DMS114 treated with DMSO at 0.1 percent for 48 hours (cell line): Measurements from ENCODE around the gene TAF1C.

Source experiments
- DNase-seq: peaks from one replicate; lab custom pipeline; 2025; ENCODE audit not compliant: unreplicated experiment; lab: John Stamatoyannopoulos, UW

Gene TAF1C

GRCh38 chr16:84161037-84161436 is 25.8 kb downstream of the TAF1C start:
- no peak for DNase-seq

- DNase-seq, result no peak
These were observed 27.1 kb downstream of the TAF1C start for GRCh38 chr16:84159800-84160199.

- DNase-seq, result no peak
These were observed 27.9 kb downstream of the TAF1C start for GRCh38 chr16:84159007-84159406.

- DNase-seq, result no peak
These were observed 30.5 kb downstream of the TAF1C start for GRCh38 chr16:84156342-84156784.

- no peak for DNase-seq
These were observed 31.1 kb downstream of the TAF1C start for GRCh38 chr16:84155771-84156170.

GRCh38 chr16:84155226-84155625 is 31.6 kb downstream of the TAF1C start:
- DNase-seq, result no peak

- no peak for DNase-seq
These were observed 33.1 kb downstream of the TAF1C start for GRCh38 chr16:84153660-84154214.

- no peak for DNase-seq
These were observed 35.9 kb downstream of the TAF1C start for GRCh38 chr16:84150926-84151325.

- peak; percentile 70 for DNase-seq
These were observed 41.8 kb downstream of the TAF1C start, which contains the start of the genes DNAAF1 and HSDL1 for GRCh38 chr16:84144859-84145639. Gene DNAAF1 (plus strand): TSS chr16:84145308. CDS start chr16:84145441, 133 bp downstream. Gene HSDL1 (minus strand): TSS chr16:84145177. CDS start chr16:84131321, 13,856 bp downstream.

- DNase-seq, result no peak
These were observed 42.5 kb downstream of the TAF1C start for GRCh38 chr16:84144209-84144858.

GRCh38 chr16:84143784-84144199 is 43.1 kb downstream of the TAF1C start:
- DNase-seq, result no peak

- no peak for DNase-seq
These were observed 43.8 kb downstream of the TAF1C start for GRCh38 chr16:84143081-84143480.

GRCh38 chr16:84141143-84141670 is 45.6 kb downstream of the TAF1C start:
- DNase-seq, result no peak

- DNase-seq, result no peak
These were observed 47.1 kb downstream of the TAF1C start for GRCh38 chr16:84139628-84140258.

GRCh38 chr16:84138824-84139627 is 47.8 kb downstream of the TAF1C start:
- DNase-seq, result no peak

GRCh38 chr16:84138500-84138823 is 48.4 kb downstream of the TAF1C start:
- no peak for DNase-seq

- no peak for DNase-seq
These were observed 49.0 kb downstream of the TAF1C start for GRCh38 chr16:84137769-84138357.

GRCh38 chr16:84137287-84137686 is 49.6 kb downstream of the TAF1C start:
- DNase-seq, result no peak

- DNase-seq, result no peak
These were observed 50.3 kb downstream of the TAF1C start for GRCh38 chr16:84136331-84137125.
